Raji (cell line): ENCODE measurements around the gene ARHGAP27.

Experiments used
- POLR2A ChIP-seq: IDR thresholded peaks from 2 replicates; pipeline ENCODE4 v1.6.1; 2011; ENCODE audit warnings: low read depth, low read length, control low read depth; ENCODE audit not compliant: insufficient read depth

ARHGAP27 gene

GRCh38 chr17:45430738-45431530 lies 1.7 kb downstream of the ARHGAP27 start:
- no peak for TF ChIP-seq POLR2A

- TF ChIP-seq POLR2A, result no peak
These were observed 2.5 kb downstream of the ARHGAP27 start for GRCh38 chr17:45430006-45430737.

- TF ChIP-seq POLR2A, result no peak
These were observed 3.2 kb downstream of the ARHGAP27 start for GRCh38 chr17:45429339-45430005.

- no peak for TF ChIP-seq POLR2A
These were observed 3.7 kb downstream of the ARHGAP27 start for GRCh38 chr17:45428931-45429338.

- no peak for TF ChIP-seq POLR2A
These were observed 4.5 kb downstream of the ARHGAP27 start for GRCh38 chr17:45428050-45428617.

- TF ChIP-seq POLR2A, result no peak
These were observed 5.4 kb downstream of the ARHGAP27 start for GRCh38 chr17:45427181-45427835.

GRCh38 chr17:45426561-45426960 lies 6.1 kb downstream of the ARHGAP27 start:
- TF ChIP-seq POLR2A, result no peak

GRCh38 chr17:45425984-45426413 lies 6.7 kb downstream of the ARHGAP27 start:
- TF ChIP-seq POLR2A, result no peak

- no peak for TF ChIP-seq POLR2A
These were observed 7.3 kb downstream of the ARHGAP27 start for GRCh38 chr17:45425125-45425983.

GRCh38 chr17:45424769-45425124 lies 7.9 kb downstream of the ARHGAP27 start:
- no peak for TF ChIP-seq POLR2A

- no peak for TF ChIP-seq POLR2A
These were observed 8.7 kb downstream of the ARHGAP27 start for GRCh38 chr17:45423975-45424335.

- no peak for TF ChIP-seq POLR2A
These were observed 9.2 kb downstream of the ARHGAP27 start for GRCh38 chr17:45423304-45423974.

GRCh38 chr17:45414990-45415881 lies 17.4 kb downstream of the ARHGAP27 start:
- TF ChIP-seq POLR2A, result no peak
